ENCODE data around the gene TDRD7.
"Not testable (repeated sequence)": the region's sequence is repeated elsewhere in the genome, so short reads cannot be mapped to it uniquely, and the experiment has no call there.

TDRD7 gene

DNA sequence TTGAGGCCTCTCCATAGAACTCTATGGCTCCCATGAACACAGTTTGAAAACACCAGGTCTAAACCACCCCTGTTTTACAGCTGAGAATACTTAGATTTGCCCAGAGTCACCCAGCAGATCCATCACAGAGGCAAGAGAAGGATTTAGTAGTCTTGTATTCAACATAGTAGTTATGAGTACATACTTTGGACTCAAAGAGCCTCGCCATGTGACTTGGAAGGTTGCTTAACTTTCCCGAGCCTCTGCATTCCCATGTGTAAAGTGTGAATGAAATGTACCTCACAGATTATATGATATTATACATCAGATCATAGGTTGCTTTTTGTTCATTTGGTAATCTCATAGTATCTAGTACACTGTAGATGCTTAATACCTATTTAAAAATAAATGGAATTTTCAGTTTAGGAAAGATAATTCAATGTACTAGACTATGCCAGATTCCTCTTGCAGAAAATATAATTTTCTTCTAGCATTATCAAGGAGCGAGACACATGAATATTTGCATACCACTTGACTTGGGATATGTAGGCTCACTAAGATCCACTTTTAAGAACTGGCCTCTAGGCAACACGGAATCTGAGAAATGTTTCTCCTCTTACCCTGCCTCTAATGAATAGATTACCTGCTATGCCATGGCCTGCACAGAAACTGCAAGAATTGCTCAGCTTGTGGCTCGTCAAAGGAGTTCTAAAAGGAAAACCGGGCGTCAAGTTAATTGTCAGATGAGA, 18.6 kb downstream of the TDRD7 start:
- no peaks in the 10 kb centered on the region for H3K4me1 Mint-ChIP-seq (ENCODE audit: low read depth)
- no peaks in the 10 kb centered on the region for H3K9me3 Mint-ChIP-seq (ENCODE audit: low read depth)
- no peaks in the 10 kb centered on the region for H3K27me3 Mint-ChIP-seq
- H3K4me3 Mint-ChIP-seq = no peak overlapping the region
- H3K27ac Mint-ChIP-seq = no peak overlapping the region
- H3K36me3 Mint-ChIP-seq = peaks cover 18% of the 10 kb centered on the region

DNA sequence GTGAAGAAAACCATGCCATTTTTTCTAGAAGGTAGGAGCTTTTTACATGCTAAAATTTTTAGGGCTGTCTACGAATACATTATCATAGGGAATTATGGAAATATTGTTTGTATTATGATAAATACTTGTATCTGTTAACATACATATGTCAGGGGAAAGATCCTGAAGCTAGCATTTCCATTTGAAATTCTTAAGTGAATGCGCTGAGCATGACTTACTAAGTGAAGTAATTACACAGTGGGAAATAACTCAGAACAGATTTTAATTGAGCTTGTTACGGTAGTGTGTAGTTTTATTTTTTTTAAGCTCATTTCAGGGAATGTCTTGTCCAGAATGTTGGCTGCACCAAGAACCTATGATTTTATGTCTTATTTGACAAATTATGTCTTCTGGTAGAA, 19.1 kb downstream of the TDRD7 start:
- H3K36me3 Mint-ChIP-seq = peaks cover 21% of the 10 kb centered on the region
- H3K4me3 Mint-ChIP-seq = no peak overlapping the region
- H3K4me1 Mint-ChIP-seq (ENCODE audit: low read depth) = no peaks in the 10 kb centered on the region
- no peak overlapping the region for H3K27ac Mint-ChIP-seq
- no peaks in the 10 kb centered on the region for H3K9me3 Mint-ChIP-seq (ENCODE audit: low read depth)
- H3K27me3 Mint-ChIP-seq = no peaks in the 10 kb centered on the region

DNA sequence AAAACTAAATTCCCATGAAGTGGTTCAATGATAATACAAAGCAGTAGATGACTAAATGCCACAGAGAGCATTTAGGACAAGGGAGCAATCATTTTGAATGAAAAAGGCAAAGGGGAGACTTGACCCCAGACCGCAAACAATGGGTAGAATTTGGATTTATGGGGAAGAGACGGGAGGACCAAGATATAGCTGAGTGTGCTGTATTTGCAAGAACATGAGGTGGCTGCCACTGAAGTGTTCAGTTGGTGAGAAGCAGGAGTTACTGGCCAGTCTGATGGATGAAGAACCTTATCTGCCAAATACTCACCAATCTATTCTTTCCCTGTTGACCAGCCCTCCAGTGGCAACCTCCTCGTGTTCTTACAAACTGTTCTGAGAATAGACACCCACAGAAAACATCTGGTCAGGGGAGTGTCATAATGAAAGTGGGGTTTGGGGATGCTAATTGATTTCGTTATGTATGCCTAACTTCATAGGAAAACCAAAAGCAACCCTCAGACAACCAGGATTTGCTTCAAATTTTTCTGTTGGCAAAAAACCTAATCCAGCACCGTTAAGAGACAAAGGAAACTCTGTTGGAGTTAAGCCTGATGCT, 19.8 kb downstream of the TDRD7 start:
- H3K4me3 Mint-ChIP-seq = no peak overlapping the region
- no peaks in the 10 kb centered on the region for H3K27me3 Mint-ChIP-seq
- peaks cover 21% of the 10 kb centered on the region for H3K36me3 Mint-ChIP-seq
- no peaks in the 10 kb centered on the region for H3K9me3 Mint-ChIP-seq (ENCODE audit: low read depth)
- H3K4me1 Mint-ChIP-seq (ENCODE audit: low read depth) = no peaks in the 10 kb centered on the region
- H3K27ac Mint-ChIP-seq = no peak overlapping the region

DNA sequence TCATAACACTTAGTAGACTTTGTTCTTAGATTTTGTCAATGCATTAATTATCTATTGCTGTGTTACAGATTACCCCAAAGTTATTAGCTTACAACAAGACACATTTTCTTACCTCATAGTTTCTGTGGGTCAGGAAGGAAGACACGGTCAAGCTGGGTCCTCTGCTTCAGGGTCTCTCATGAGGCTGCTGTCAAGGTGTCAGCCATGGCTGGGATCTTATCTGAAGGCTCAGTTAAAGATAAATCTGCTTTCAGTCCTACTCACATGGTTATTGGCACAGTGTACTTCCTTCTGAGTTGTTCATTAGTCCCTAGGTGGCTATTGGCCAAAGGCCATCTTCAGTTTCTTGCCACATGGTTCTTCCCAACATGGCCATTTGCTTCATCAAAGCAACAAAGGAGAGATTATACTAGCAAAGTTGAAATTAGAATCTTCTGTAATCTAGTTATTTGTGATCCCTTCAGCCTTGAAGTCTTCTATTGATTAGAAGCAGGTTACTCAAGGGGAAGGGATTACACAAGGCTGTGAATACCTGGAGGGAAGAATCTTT, 25.2 kb downstream of the TDRD7 start:
- Mint-ChIP-seq H3K9me3 (ENCODE audit: low read depth) (no peaks in the 10 kb centered on the region), H3K4me1 (ENCODE audit: low read depth) (no peaks in the 10 kb centered on the region)

DNA sequence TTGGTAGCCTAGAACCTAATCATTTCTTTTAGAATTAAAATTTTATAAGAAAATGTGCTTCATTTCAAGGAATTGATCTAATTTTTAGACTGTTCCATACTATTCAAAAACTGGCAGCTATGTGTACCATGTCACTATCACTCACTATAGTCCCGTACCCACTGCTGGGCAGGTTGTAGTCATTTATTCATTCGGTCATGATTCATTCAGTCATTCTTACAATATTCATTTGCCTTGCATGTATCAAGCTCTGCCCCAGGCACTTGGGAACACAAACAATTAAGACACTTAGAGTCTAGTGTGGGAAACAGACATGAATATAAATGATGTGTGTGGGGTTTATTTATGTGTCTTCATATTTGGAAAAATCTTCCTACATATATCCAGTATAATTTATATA, 26.4 kb downstream of the TDRD7 start:
- H3K9me3 Mint-ChIP-seq (ENCODE audit: low read depth) = no peaks in the 10 kb centered on the region
- no peaks in the 10 kb centered on the region for H3K27me3 Mint-ChIP-seq
- no peak overlapping the region for H3K27ac Mint-ChIP-seq
- H3K36me3 Mint-ChIP-seq = peaks cover 14% of the 10 kb centered on the region
- no peak overlapping the region for H3K4me3 Mint-ChIP-seq
- H3K4me1 Mint-ChIP-seq (ENCODE audit: low read depth) = no peaks in the 10 kb centered on the region

More for the DNA sequence above, 25.2 kb downstream of the TDRD7 start:
- Mint-ChIP-seq H3K36me3 (peaks cover 14% of the 10 kb centered on the region), H3K27me3 (no peaks in the 10 kb centered on the region), H3K27ac (no peak overlapping the region), H3K4me3 (no peak overlapping the region)

DNA sequence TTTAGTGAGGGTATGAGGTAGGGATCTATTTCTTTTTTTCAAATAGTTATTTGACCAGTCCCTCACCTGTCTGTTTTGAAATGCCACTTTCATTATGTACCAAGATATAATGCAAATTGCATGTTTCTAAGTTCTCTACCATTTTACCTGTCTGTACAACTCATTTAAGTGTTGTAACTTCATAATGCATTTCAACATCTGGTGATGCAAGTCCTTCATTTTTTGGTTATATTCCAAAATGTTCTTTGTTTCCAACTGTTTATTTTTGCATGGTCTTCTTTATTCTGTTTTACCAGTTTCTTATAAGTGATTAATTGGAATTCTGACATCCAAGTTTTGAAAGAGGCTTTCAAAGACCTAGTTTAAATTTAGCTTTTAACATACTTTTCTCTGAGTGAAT, 26.8 kb downstream of the TDRD7 start:
- H3K4me1 Mint-ChIP-seq (ENCODE audit: low read depth) = no peaks in the 10 kb centered on the region
- H3K4me3 Mint-ChIP-seq = no peak overlapping the region
- peaks cover 12% of the 10 kb centered on the region for H3K36me3 Mint-ChIP-seq
- H3K27me3 Mint-ChIP-seq = no peaks in the 10 kb centered on the region
- H3K9me3 Mint-ChIP-seq (ENCODE audit: low read depth) = no peaks in the 10 kb centered on the region
- no peak overlapping the region for H3K27ac Mint-ChIP-seq

DNA sequence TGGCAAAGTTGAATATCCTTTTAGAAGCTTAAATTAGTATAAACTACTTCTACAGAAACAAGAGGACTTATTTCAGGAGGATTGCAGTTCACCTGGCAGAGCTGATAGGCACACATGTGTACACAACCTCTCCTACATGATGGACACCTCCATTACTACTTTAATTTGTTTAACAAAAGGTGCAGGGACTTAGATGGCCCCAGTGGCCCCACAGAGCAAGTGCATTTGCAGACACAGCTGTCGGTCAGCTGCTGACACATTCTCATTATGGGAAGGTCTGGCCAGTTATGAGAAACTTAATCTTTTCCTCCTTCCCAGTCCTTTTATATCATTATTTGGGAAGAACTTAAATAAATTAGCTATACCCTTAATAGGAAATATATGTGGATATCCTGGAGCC, 28.3 kb downstream of the TDRD7 start:
- H3K4me3 Mint-ChIP-seq = no peak overlapping the region
- H3K27ac Mint-ChIP-seq = no peak overlapping the region
- peaks cover 7% of the 10 kb centered on the region for H3K36me3 Mint-ChIP-seq
- H3K9me3 Mint-ChIP-seq (ENCODE audit: low read depth) = no peaks in the 10 kb centered on the region
- H3K4me1 Mint-ChIP-seq (ENCODE audit: low read depth) = no peaks in the 10 kb centered on the region
- no peaks in the 10 kb centered on the region for H3K27me3 Mint-ChIP-seq

DNA sequence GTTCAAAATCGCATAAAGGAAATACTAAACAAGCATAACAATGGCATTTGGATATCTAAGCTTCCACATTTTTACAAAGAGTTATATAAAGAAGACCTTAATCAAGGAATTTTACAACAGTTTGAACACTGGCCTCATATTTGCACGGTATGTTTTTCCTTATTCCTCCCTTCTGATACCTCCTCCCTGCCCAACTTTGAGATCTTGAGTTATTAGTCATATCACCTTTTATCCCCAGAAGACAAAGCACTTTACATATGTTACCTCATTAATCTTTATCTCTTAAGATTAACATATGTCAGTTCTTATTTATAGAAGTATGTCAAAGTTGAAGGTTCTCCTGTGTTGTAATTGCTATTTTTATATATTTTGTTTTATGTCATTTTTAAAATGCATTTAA, 29.8 kb downstream of the TDRD7 start:
- Mint-ChIP-seq H3K27me3 (no peaks in the 10 kb centered on the region), H3K4me1 (ENCODE audit: low read depth) (no peaks in the 10 kb centered on the region), H3K27ac (no peak overlapping the region), H3K4me3 (no peak overlapping the region), H3K9me3 (ENCODE audit: low read depth) (no peaks in the 10 kb centered on the region), H3K36me3 (peaks cover 9% of the 10 kb centered on the region)

DNA sequence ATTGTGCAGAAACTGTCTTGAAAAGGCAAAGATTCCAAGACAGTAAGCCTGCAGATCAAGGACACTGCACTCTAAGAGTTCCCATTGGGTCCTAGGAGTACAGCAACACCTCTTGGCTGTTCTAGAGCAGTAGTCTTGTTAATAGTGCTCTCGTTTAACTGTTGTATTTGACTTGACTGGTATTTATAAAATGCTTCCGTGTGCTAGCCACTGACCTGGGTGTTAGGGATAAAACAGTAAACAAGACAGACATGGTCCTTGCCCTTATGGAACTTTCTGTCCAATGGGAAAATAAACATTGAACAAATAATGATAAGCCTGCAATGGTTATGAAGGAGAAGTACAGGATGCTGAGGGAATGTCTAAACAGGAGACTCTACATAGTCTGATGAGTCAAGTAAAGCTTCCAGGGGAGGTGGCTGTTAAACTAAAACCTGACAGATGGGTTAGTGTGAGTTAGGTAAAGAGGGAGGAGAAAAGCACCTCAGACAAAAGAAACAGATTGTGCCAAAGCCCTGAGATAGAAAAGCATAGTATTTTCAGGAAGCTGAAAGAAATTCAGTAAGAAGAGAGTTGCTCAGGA, 33.3 kb downstream of the TDRD7 start:
- no peaks in the 10 kb centered on the region for H3K27me3 Mint-ChIP-seq
- no peaks in the 10 kb centered on the region for H3K4me1 Mint-ChIP-seq (ENCODE audit: low read depth)
- H3K9me3 Mint-ChIP-seq (ENCODE audit: low read depth) = no peaks in the 10 kb centered on the region
- peaks cover 18% of the 10 kb centered on the region for H3K36me3 Mint-ChIP-seq
- H3K4me3 Mint-ChIP-seq = no peak overlapping the region
- H3K27ac Mint-ChIP-seq = no peak overlapping the region

DNA sequence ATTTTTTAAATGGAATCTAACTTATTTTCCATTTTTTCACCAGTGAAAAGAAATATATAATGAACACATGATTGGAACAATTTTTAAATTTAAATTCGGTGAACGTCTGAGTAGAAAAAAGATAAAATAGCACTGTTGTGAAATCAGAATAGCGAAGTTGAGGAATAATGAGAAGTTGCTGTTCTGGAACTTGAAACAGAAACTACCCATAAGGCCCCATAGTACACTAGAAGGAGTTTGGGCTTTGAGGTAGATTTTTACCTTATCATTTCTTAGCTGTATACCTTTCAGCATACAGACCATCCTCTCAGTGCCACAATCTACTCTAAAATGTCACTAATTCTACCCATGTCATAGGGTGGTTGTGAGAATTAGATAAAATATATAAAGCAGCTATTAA, 35.1 kb downstream of the TDRD7 start:
- H3K27ac Mint-ChIP-seq = no peak overlapping the region
- no peak overlapping the region for H3K4me3 Mint-ChIP-seq
- H3K9me3 Mint-ChIP-seq (ENCODE audit: low read depth) = no peaks in the 10 kb centered on the region
- no peaks in the 10 kb centered on the region for H3K4me1 Mint-ChIP-seq (ENCODE audit: low read depth)
- no peaks in the 10 kb centered on the region for H3K27me3 Mint-ChIP-seq
- H3K36me3 Mint-ChIP-seq = peaks cover 18% of the 10 kb centered on the region

DNA sequence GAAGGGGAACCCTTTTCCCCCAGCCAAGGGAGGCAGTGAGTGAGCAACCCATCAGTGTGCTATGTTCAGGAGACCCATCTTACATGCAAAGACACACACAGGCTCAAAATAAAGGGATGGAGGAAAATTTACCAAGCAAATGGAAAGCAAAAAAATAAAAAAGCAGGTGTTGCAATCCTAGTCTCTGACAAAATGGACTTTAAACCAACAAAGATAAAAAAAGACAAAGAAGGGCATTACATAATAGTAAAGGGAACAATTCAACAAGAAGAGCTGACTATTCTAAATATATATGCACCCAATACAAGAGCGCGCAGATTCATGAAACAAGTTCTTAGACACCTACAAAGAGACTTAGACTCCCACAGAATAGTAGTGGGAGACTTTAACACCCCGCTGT, 41.7 kb downstream of the TDRD7 start:
- not testable (repeated sequence) for H3K27ac Mint-ChIP-seq; H3K9me3 Mint-ChIP-seq (ENCODE audit: low read depth); H3K27me3 Mint-ChIP-seq; H3K4me3 Mint-ChIP-seq; H3K4me1 Mint-ChIP-seq (ENCODE audit: low read depth)
- H3K36me3 Mint-ChIP-seq = peaks cover 25% of the 10 kb centered on the region

DNA sequence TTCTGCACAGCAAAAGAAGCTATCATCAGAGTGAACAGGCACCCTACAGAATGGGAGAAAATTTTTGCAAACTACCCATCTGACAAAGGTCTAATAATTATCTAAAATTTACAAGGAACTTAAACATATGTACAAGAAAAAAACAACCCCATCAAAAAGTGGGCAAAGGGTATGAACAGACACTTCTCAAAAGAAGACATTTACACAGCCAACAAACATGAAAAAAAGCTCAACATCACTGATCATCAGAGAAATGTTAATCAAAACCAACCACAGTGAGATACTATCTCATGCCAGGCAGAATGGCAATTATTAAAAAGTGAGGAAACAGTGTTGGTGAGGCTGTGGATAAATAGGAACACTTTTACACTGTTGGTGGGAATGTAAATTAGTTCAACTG, 44.9 kb downstream of the TDRD7 start:
- not testable (repeated sequence) for H3K27ac Mint-ChIP-seq; H3K9me3 Mint-ChIP-seq (ENCODE audit: low read depth); H3K27me3 Mint-ChIP-seq; H3K4me1 Mint-ChIP-seq (ENCODE audit: low read depth); H3K4me3 Mint-ChIP-seq
- peaks cover 28% of the 10 kb centered on the region for H3K36me3 Mint-ChIP-seq

DNA sequence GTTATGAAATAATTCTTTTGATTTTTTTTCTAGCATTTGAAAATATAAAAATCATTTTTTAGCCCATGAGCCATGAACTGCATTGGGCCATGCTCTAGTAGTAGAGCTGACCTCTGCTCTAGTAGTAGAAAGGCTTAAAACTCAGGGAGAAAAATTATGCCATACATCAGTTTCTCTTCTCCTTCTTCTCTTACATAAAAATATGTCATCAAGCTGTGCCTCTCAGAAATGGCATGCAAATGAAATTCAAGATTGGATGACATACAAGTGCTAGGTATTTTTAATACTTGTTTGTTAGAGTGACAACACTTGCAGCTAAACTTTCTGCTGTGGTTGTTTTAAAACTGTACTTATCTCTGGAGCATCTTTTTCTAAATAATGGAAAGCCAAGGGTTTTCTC, 47.4 kb downstream of the TDRD7 start:
- Mint-ChIP-seq H3K4me1 (ENCODE audit: low read depth) (no peaks in the 10 kb centered on the region), H3K4me3 (no peak overlapping the region), H3K9me3 (ENCODE audit: low read depth) (no peaks in the 10 kb centered on the region), H3K27me3 (no peaks in the 10 kb centered on the region), H3K36me3 (peaks cover 20% of the 10 kb centered on the region), H3K27ac (no peak overlapping the region)

DNA sequence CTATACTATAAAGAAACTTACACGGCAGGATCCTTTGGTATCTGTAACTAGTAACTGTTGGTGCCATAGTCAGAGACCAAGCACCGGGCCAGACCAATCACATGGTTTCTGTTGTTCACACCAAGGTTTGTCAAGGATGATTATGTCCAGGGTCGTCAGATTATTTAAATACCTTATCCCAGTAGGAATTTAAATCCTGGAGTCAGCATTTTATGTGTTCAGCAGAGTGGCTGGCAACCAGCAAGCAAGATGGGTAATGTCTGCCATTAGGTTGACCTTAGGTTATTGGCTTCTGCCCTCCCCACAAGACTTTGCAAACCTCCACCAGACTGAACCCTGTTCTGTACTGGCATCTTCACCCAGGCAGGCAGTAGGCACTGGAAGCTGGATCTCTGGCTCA, 50.3 kb downstream of the TDRD7 start:
- H3K9me3 Mint-ChIP-seq (ENCODE audit: low read depth) = no peaks in the 10 kb centered on the region
- H3K4me1 Mint-ChIP-seq (ENCODE audit: low read depth) = no peaks in the 10 kb centered on the region
- peaks cover 19% of the 10 kb centered on the region for H3K36me3 Mint-ChIP-seq
- H3K27ac Mint-ChIP-seq = no peak overlapping the region
- no peak overlapping the region for H3K4me3 Mint-ChIP-seq
- no peaks in the 10 kb centered on the region for H3K27me3 Mint-ChIP-seq

DNA sequence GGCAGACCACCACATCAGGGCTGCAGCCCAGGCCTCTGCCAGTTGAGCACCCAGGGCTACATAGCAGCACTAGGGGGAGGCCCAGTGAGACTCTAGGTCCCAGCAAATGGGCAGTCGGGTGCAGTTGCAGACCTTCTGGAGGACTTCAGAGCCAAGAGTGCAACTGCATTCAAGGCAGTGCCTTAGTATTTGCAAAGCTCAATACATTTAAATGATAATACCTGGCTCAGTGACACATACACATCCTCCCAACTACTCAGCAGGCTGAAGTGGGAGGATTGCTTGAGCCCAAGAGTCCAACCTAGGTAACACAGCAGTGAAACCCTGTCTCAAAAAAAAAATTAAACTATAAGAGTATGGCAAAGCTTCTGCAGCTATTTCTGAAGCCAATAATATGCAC, 51.0 kb downstream of the TDRD7 start:
- Mint-ChIP-seq H3K27ac (no peak overlapping the region), H3K9me3 (ENCODE audit: low read depth) (no peaks in the 10 kb centered on the region), H3K4me3 (no peak overlapping the region), H3K36me3 (peaks cover 19% of the 10 kb centered on the region), H3K4me1 (ENCODE audit: low read depth) (no peaks in the 10 kb centered on the region), H3K27me3 (no peaks in the 10 kb centered on the region)
